Measurements from ENCODE around the gene NAALADL1.

The NAALADL1 gene

GRCh38 chr11:64998690-64999431, 59.5 kb downstream of the NAALADL1 start:
- FAIRE-seq: no peak
- no peak for TF ChIP-seq CTCF (IDR thresholded peaks at IDR 0.05; ENCODE audit: insufficient read depth, missing control alignments)
- DNase-seq (ENCODE audit: insufficient read length, low spot score): no peak

- DNase-seq (ENCODE audit: insufficient read length, low spot score) (no peak), FAIRE-seq (no peak)
- no peak for TF ChIP-seq CTCF (IDR thresholded peaks at IDR 0.05; ENCODE audit: insufficient read depth, missing control alignments)
Measured at GRCh38 chr11:64998141-64998540, 60.2 kb downstream of the NAALADL1 start.

- FAIRE-seq (no peak), DNase-seq (ENCODE audit: insufficient read length, low spot score) (peak; percentile 71)
- TF ChIP-seq CTCF (IDR thresholded peaks at IDR 0.05; ENCODE audit: insufficient read depth, missing control alignments): peak; percentile 15
Measured at GRCh38 chr11:64996710-64997380, 61.5 kb downstream of the NAALADL1 start, which contains the start of gene BATF2. BATF2 (minus strand) TSS chr11:64996971; CDS start chr11:64996914, 57 bp downstream.

- FAIRE-seq (no peak), DNase-seq (ENCODE audit: insufficient read length, low spot score) (no peak)
- no peak for TF ChIP-seq CTCF (IDR thresholded peaks at IDR 0.05; ENCODE audit: insufficient read depth, missing control alignments)
Measured at GRCh38 chr11:64996327-64996709, 62.0 kb downstream of the NAALADL1 start.

Data from D721Med (cell line).